NCI-H748 (cell line): ENCODE results near the gene LTA4H.

Experiments used
- DNase-seq: peaks from one replicate; lab custom pipeline; 2025; ENCODE audit not compliant: unreplicated experiment; lab: John Stamatoyannopoulos, UW

Gene LTA4H

GRCh38 chr12:96034621-96035282 is 635 bp downstream of the LTA4H start:
- DNase-seq, result peak; percentile 68

GRCh38 chr12:96033549-96034389 is 1.6 kb downstream of the LTA4H start:
- no peak for DNase-seq

GRCh38 chr12:96029826-96030225 is 5.6 kb downstream of the LTA4H start:
- no peak for DNase-seq

- DNase-seq, result no peak
These were observed 6.8 kb downstream of the LTA4H start for GRCh38 chr12:96028538-96028937.

- no peak for DNase-seq
These were observed 9.1 kb downstream of the LTA4H start for GRCh38 chr12:96026331-96026730.

- DNase-seq, result no peak
These were observed 9.9 kb downstream of the LTA4H start for GRCh38 chr12:96025518-96025917.

GRCh38 chr12:96020314-96021003 is 14.9 kb downstream of the LTA4H start:
- no peak for DNase-seq

- peak; percentile 3 for DNase-seq
These were observed 19.7 kb downstream of the LTA4H start for GRCh38 chr12:96015672-96016071.

GRCh38 chr12:96014943-96015599 is 20.3 kb downstream of the LTA4H start:
- no peak for DNase-seq

GRCh38 chr12:96007729-96008128 is 27.7 kb downstream of the LTA4H start:
- peak; percentile 82 for DNase-seq

GRCh38 chr12:96006727-96007126 is 28.7 kb downstream of the LTA4H start:
- no peak for DNase-seq

- no peak for DNase-seq
These were observed 34.5 kb downstream of the LTA4H start for GRCh38 chr12:96000858-96001257.

- no peak for DNase-seq
These were observed 35.9 kb downstream of the LTA4H start for GRCh38 chr12:95999484-95999883.

- peak; percentile 74 for DNase-seq
These were observed 36.6 kb downstream of the LTA4H start for GRCh38 chr12:95998611-95999286.

GRCh38 chr12:95997911-95998510 is 37.4 kb downstream of the LTA4H start:
- no peak for DNase-seq

GRCh38 chr12:95997276-95997675 is 38.1 kb downstream of the LTA4H start:
- DNase-seq, result no peak

- no peak for DNase-seq
These were observed 39.2 kb downstream of the LTA4H start, which contains the start of gene HAL for GRCh38 chr12:95996034-95996658. Gene HAL, minus strand, starts transcription at chr12:95996344. Its CDS starts 434 bp downstream, at chr12:95995910.

GRCh38 chr12:95995238-95996031 is 40.0 kb downstream of the LTA4H start:
- peak; percentile 70 for DNase-seq

- DNase-seq, result no peak
These were observed 40.9 kb downstream of the LTA4H start for GRCh38 chr12:95994476-95994875.
